RWPE2 (cell line): Measurements from ENCODE around the gene MAPK8IP3.

Experiments
- ATAC-seq: fragments of 200-7000 bp; cut with Tn5 transposase; 3 replicates; pipeline ENCODE4 v1.9.1; 2021; ENCODE audit warnings: low read depth
- DNase-seq: peaks from one replicate; pipeline ENCODE4 v3.0.0-alpha.2; 2020; ENCODE audit warnings: low spot score
- H3K27ac ChIP-seq: fragments of 450-650 bp; 2 replicates; pipeline ENCODE4 v1.5.1; 2017; ENCODE audit warnings: mild to moderate bottlenecking; ENCODE audit not compliant: poor library complexity, severe bottlenecking
- H3K27me3 ChIP-seq: fragments of 250-450 bp; sonication (Bioruptor Pico); 2 replicates; pipeline ENCODE4 v1.5.1; 2021; ENCODE audit warnings: mild to moderate bottlenecking, moderate library complexity; ENCODE audit not compliant: insufficient read depth, poor library complexity, severe bottlenecking
- H3K36me3 ChIP-seq: fragments of 250-450 bp; sonication (Bioruptor Pico); 2 replicates; pipeline ENCODE4 v1.5.1; 2020; ENCODE audit warnings: low read depth, mild to moderate bottlenecking, moderate library complexity
- H3K4me1 ChIP-seq: fragments of 250-450 bp; sonication (Bioruptor Pico); 2 replicates; pipeline ENCODE4 v1.5.1; 2021; ENCODE audit warnings: mild to moderate bottlenecking, moderate library complexity; ENCODE audit not compliant: insufficient read depth, poor library complexity, severe bottlenecking
- H3K4me3 ChIP-seq: fragments of 250-450 bp; sonication (Bioruptor Pico); 2 replicates; pipeline ENCODE4 v1.5.1; 2021; ENCODE audit warnings: mild to moderate bottlenecking, moderate library complexity; ENCODE audit not compliant: severe bottlenecking
- H3K9me3 ChIP-seq: fragments of 250-450 bp; sonication (Bioruptor Pico); 2 replicates; pipeline ENCODE4 v1.5.1; 2021; ENCODE audit warnings: mild to moderate bottlenecking, moderate library complexity; ENCODE audit not compliant: severe bottlenecking
- TF ChIP-seq, protein P1 (sequence below): fragments of 450-650 bp; IDR thresholded peaks from one replicate; pipeline ENCODE4 v1.5.1; 2017; ENCODE audit warnings: mild to moderate bottlenecking, moderate library complexity; ENCODE audit not compliant: poor library complexity, severe bottlenecking

Gene MAPK8IP3

GRCh38 chr16:1818873-1819525 lies 113.0 kb downstream of the MAPK8IP3 start:
- Histone ChIP-seq H3K4me3 (no peak overlapping the region), H3K36me3 (peaks cover 30% of the 10 kb centered on the region), H3K9me3 (no peaks in the 10 kb centered on the region), H3K27ac (no peak overlapping the region), H3K4me1 (no peaks in the 10 kb centered on the region), H3K27me3 (no peaks in the 10 kb centered on the region)
- ATAC-seq = no peak
- peak; percentile 67 for DNase-seq
- TF ChIP-seq, protein P1, sequence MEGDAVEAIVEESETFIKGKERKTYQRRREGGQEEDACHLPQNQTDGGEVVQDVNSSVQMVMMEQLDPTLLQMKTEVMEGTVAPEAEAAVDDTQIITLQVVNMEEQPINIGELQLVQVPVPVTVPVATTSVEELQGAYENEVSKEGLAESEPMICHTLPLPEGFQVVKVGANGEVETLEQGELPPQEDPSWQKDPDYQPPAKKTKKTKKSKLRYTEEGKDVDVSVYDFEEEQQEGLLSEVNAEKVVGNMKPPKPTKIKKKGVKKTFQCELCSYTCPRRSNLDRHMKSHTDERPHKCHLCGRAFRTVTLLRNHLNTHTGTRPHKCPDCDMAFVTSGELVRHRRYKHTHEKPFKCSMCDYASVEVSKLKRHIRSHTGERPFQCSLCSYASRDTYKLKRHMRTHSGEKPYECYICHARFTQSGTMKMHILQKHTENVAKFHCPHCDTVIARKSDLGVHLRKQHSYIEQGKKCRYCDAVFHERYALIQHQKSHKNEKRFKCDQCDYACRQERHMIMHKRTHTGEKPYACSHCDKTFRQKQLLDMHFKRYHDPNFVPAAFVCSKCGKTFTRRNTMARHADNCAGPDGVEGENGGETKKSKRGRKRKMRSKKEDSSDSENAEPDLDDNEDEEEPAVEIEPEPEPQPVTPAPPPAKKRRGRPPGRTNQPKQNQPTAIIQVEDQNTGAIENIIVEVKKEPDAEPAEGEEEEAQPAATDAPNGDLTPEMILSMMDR = no peak

DNA sequence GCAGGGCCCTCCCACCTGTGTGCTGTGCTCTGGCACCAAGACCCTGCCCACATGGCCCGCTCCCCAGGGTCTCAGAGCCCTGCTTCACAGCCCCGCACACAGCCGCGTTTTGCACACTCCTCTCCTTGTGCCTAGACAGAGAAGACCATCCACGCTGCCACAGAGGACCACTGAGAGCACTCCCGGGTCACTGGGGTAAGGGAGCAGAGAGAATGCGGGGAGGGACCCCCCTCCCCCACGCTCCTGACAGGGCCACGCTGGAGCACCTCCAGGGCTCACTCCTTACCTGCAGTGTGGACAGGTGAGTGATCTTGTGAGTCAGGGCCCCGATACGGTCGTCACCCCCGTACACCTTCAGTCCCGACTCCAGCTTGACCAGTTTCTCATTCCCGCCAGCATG lies 113.6 kb downstream of the MAPK8IP3 start:
- no peaks in the 10 kb centered on the region for H3K27me3 ChIP-seq
- no peak for ATAC-seq
- no peaks in the 10 kb centered on the region for H3K4me1 ChIP-seq
- H3K9me3 ChIP-seq = no peaks in the 10 kb centered on the region
- no peak for DNase-seq
- TF ChIP-seq, protein P1 = no peak
- H3K27ac ChIP-seq = no peak overlapping the region
- H3K36me3 ChIP-seq = peaks cover 30% of the 10 kb centered on the region
- no peak overlapping the region for H3K4me3 ChIP-seq
